GM23338 (cell line): Measurements from ENCODE around the gene TEKTIP1.

ENCODE experiments used
- EZH2 ChIP-seq: fragments of 200-600 bp; sonication (generic); IDR thresholded peaks from one replicate; pipeline ENCODE4 v1.8.0; 2017; ENCODE audit warnings: antibody characterized with exemption, mild to moderate bottlenecking, low read depth; ENCODE audit not compliant: unreplicated experiment
- EZH2phosphoT487 ChIP-seq: fragments of 200-600 bp; sonication (generic); IDR thresholded peaks from one replicate; pipeline ENCODE4 v1.8.1; 2018; ENCODE audit warnings: antibody characterized with exemption; ENCODE audit not compliant: unreplicated experiment
- JUNB ChIP-seq: IDR thresholded peaks from one replicate; pipeline ENCODE4 v1.6.1; 2016; ENCODE audit warnings: antibody characterized with exemption; ENCODE audit not compliant: unreplicated experiment
- POLR2AphosphoS5 ChIP-seq: IDR thresholded peaks from 2 replicates; pipeline ENCODE4 v1.6.1; 2016; ENCODE audit warnings: antibody characterized with exemption, low read depth
- STAT1 ChIP-seq: IDR thresholded peaks from one replicate; pipeline ENCODE4 v1.6.1; 2016; ENCODE audit warnings: antibody characterized with exemption; ENCODE audit not compliant: unreplicated experiment
- ZNF331 ChIP-seq: fragments of 250-450 bp; sonication (Bioruptor Pico); IDR thresholded peaks from 2 replicates; pipeline ENCODE4 v1.5.0; 2020; ENCODE audit warnings: low read depth, mild to moderate bottlenecking, moderate library complexity
- TF ChIP-seq, protein P1 (sequence below), 2 experiments: fragments of 200-600 bp in 1 of 2; sonication (generic) in 1 of 2; conservative IDR thresholded peaks; 2 replicates each; pipeline versions ENCODE4 v1.5.1 to v1.6.1; 2016 to 2017; ENCODE audit warnings: antibody characterized with exemption in 2 of 2, low read depth in 2 of 2, mild to moderate bottlenecking in 2 of 2, moderate library complexity in 1 of 2
- TF ChIP-seq, protein P2 (sequence below): IDR thresholded peaks from one replicate; pipeline ENCODE4 v1.6.1; 2018; ENCODE audit warnings: antibody characterized with exemption; ENCODE audit not compliant: unreplicated experiment

GRCh38 chr19:3576696-3577443 lies 37.9 kb downstream of the TEKTIP1 start:
- TF ChIP-seq, protein P1, sequence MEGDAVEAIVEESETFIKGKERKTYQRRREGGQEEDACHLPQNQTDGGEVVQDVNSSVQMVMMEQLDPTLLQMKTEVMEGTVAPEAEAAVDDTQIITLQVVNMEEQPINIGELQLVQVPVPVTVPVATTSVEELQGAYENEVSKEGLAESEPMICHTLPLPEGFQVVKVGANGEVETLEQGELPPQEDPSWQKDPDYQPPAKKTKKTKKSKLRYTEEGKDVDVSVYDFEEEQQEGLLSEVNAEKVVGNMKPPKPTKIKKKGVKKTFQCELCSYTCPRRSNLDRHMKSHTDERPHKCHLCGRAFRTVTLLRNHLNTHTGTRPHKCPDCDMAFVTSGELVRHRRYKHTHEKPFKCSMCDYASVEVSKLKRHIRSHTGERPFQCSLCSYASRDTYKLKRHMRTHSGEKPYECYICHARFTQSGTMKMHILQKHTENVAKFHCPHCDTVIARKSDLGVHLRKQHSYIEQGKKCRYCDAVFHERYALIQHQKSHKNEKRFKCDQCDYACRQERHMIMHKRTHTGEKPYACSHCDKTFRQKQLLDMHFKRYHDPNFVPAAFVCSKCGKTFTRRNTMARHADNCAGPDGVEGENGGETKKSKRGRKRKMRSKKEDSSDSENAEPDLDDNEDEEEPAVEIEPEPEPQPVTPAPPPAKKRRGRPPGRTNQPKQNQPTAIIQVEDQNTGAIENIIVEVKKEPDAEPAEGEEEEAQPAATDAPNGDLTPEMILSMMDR (conservative IDR thresholded peaks at IDR 0.05; ENCODE audit: low read depth in 2 of 2), result peak in 1 of 2 experiments; percentile 37; a peak in 2 of 4 replicates
- TF ChIP-seq POLR2AphosphoS5, result peak; percentile 67
- TF ChIP-seq, protein P2, sequence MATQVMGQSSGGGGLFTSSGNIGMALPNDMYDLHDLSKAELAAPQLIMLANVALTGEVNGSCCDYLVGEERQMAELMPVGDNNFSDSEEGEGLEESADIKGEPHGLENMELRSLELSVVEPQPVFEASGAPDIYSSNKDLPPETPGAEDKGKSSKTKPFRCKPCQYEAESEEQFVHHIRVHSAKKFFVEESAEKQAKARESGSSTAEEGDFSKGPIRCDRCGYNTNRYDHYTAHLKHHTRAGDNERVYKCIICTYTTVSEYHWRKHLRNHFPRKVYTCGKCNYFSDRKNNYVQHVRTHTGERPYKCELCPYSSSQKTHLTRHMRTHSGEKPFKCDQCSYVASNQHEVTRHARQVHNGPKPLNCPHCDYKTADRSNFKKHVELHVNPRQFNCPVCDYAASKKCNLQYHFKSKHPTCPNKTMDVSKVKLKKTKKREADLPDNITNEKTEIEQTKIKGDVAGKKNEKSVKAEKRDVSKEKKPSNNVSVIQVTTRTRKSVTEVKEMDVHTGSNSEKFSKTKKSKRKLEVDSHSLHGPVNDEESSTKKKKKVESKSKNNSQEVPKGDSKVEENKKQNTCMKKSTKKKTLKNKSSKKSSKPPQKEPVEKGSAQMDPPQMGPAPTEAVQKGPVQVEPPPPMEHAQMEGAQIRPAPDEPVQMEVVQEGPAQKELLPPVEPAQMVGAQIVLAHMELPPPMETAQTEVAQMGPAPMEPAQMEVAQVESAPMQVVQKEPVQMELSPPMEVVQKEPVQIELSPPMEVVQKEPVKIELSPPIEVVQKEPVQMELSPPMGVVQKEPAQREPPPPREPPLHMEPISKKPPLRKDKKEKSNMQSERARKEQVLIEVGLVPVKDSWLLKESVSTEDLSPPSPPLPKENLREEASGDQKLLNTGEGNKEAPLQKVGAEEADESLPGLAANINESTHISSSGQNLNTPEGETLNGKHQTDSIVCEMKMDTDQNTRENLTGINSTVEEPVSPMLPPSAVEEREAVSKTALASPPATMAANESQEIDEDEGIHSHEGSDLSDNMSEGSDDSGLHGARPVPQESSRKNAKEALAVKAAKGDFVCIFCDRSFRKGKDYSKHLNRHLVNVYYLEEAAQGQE, result no peak
- TF ChIP-seq EZH2, result no peak
- no peak for TF ChIP-seq JUNB
- no peak for TF ChIP-seq EZH2phosphoT487
- TF ChIP-seq ZNF331, result no peak
- no peak for TF ChIP-seq STAT1
